Aorta (tissue), 5 donors: ENCODE data around the gene TRAPPC2B. TPM values are rescaled to one million over a fixed set of nuclear protein-coding genes. Genes with fewer than 3 reads are reported as not detected.

ENCODE experiments used
- ATAC-seq: fragments of 200-7000 bp; cut with Tn5 transposase; one replicate; pipeline ENCODE4 v1.9.1; 2022; ENCODE audit warnings: moderate library complexity; ENCODE audit not compliant: low FRiP score
- DNase-seq, 2 donors: peaks; one replicate each; pipeline ENCODE4 v3.0.0-alpha.2; 2020
- H3K27ac ChIP-seq, 2 donors: one replicate each; pipeline ENCODE4 v1.5.1; 2013; ENCODE audit warnings: low read length in 2 of 2, mild to moderate bottlenecking in 2 of 2, moderate library complexity in 2 of 2, control low read depth in 1 of 2, inconsistent platforms in 1 of 2, low read depth in 1 of 2
- H3K27me3 ChIP-seq, 2 donors: one replicate each; pipeline ENCODE4 v1.6.1; 2013; ENCODE audit warnings: control low read depth in 1 of 2, low read length in 1 of 2, mild to moderate bottlenecking in 1 of 2, moderate library complexity in 1 of 2; ENCODE audit not compliant: insufficient read depth in 2 of 2, control insufficient read depth in 1 of 2
- H3K36me3 ChIP-seq, 2 donors: one replicate each; pipeline ENCODE4 v1.6.1; 2013; ENCODE audit warnings: control low read depth in 1 of 2, low read length in 1 of 2, mild to moderate bottlenecking in 1 of 2; ENCODE audit not compliant: insufficient read depth in 2 of 2, control insufficient read depth in 1 of 2
- H3K4me1 ChIP-seq, 2 donors: one replicate each; pipeline ENCODE4 v1.6.1; 2013; ENCODE audit warnings: low read length in 2 of 2, control low read depth in 1 of 2, mild to moderate bottlenecking in 1 of 2, moderate library complexity in 1 of 2; ENCODE audit not compliant: insufficient read depth in 2 of 2, control insufficient read depth in 1 of 2
- H3K4me3 ChIP-seq, 2 donors: one replicate each; pipeline ENCODE4 v1.5.1; 2013; ENCODE audit warnings: low read length in 2 of 2, control low read depth in 1 of 2, mild to moderate bottlenecking in 1 of 2
- H3K9me3 ChIP-seq: one replicate; pipeline ENCODE4 v1.6.1; 2013; ENCODE audit warnings: mild to moderate bottlenecking, low read length; ENCODE audit not compliant: control insufficient read depth
- WGBS, 2 donors: extraction: QIAGEN DNeasy Blood & Tissue Kit; methylation state at CpG; one replicate each; pipeline ENCODE4 v1.1.7; 2013; 5-methylcytosine and 5-hydroxymethylcytosine counted together
- intact Hi-C, 2 donors: fragments of 100-400 bp; cut with DNase I; formaldehyde crosslinking; loops; one replicate each; pipeline versions ENCODE4 v1.14.2 to v1.15.0; 2022
- polyA plus RNA-seq, 2 donors: library from polyadenylated mRNA; stranded (reverse); fragments of 200-250 nt; gene quantifications; one replicate each; pipeline ENCODE4 v1.2.3, GENCODE V29; 2013
- total RNA-seq, 2 donors: library from RNA; stranded (reverse); fragmentation: NEBNext Ultra II Directional; extraction: Animal tissue kit (Norgen Biotek cat#: 25700); gene quantifications; one replicate each; pipeline ENCODE4 v1.2.1, GENCODE V29; 2021
- donor health status: healthy with polysubstance abuse.
- donor health status: Bipolar disorder and iron deficiency.
- donor health status: DM: no; HTN: no; CAD: no.
- donor health status: DM: no; HTN: no; CAD: no.
- donor health status: DM: yes; HTN: yes; CAD: no.

The TRAPPC2B gene
- total and polyA plus RNA-seq, 4 donors = 8.3 to 28.2 (median 15.6) TPM

DNA sequence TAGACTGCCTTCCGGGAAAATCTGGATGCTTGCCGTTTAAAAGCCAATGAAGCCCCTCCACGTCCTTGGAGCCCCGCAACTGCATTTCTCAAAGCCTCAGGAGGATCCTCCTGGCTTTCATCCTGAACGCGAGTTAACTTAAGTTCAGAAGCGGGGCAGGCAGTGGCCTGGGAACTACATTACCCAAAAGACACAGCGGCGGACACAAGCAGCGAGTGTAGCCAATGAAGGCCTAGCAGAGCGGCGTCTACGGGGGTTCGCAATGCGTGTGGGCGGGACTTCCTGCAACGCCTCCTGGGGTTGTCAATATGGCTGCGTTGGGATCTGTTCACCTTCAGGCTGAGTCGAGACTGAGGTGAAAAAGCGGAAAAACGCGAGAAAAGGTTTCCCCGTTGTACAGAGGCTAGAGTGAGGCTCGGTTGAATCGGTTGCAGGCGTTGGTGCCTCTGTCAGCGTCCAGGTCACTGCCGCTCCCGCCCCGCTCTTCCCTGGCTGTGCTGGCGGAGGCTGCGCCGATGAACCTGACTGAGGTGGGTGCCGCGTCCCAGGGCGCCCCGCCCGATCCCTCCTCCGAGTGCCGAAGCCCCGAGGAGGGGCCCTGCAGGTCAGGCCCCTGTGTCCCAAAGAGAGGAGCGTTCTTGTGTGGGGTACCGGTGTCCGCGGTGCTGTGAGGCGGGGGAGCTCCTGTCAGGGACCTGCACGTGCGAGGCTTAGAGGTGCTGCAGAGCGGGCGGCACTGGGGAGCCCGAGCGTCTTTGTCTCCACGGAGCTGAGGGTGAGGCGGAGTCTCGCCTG, 47.7 kb downstream of the TRAPPC2B start, which contains the start of gene ZNF17:
TSS of gene ZNF17 (plus strand) at position 285 of the 795 bp plus-strand sequence. CDS start 2,455 bp downstream, outside the sequence.
- Histone ChIP-seq H3K27ac (peak within 1 kb of the TSS in 1 of 2 donors; percentile 21), H3K36me3 (peaks cover 8 to 10% of the 10 kb centered on the region in 2 donors), H3K4me1 (no peaks in the 10 kb centered on the region), H3K4me3 (peak within 1 kb of the TSS; percentile 77 to 82), H3K9me3 (peaks cover 13% of the 10 kb centered on the region), H3K27me3 (no peaks in the 10 kb centered on the region)
- intact Hi-C loops = loop anchor here in 1 of 2 donors (2.0 kb wide), 1 partner anchor 20 kb away; no protein-coding TSS in a partner anchor
- ATAC-seq = peak; percentile 100
- peak; percentile 97 to 98 for DNase-seq
- 0% methylated on average over 55 of the region's 55 CpGs for WGBS, 2 donors

Other genes starting within 250 kb of the TRAPPC2B start
- not detected for gene USP29, start 243.6 kb upstream of the TRAPPC2B start, total RNA-seq
- gene USP29, start 243.6 kb upstream of the TRAPPC2B start, polyA plus RNA-seq = not detected
- gene ZIM3, start 218.3 kb upstream of the TRAPPC2B start, total RNA-seq = not detected
- not detected for gene ZIM3, start 218.3 kb upstream of the TRAPPC2B start, polyA plus RNA-seq
- under 1 TPM in 1 of 2 donors, not detected in 1; 0.36 TPM for gene DUXA, start 196.1 kb upstream of the TRAPPC2B start, total RNA-seq
- not detected for gene DUXA, start 196.1 kb upstream of the TRAPPC2B start, polyA plus RNA-seq
- 10 to 100 TPM; 44.4 to 48.8 TPM for gene ZNF264, start 172.1 kb upstream of the TRAPPC2B start, total RNA-seq
- 1 to 10 TPM; 1.6 to 6.6 TPM for gene ZNF264, start 172.1 kb upstream of the TRAPPC2B start, polyA plus RNA-seq
- gene AURKC, start 132.5 kb upstream of the TRAPPC2B start, total RNA-seq = 1 to 10 TPM; 1.3 to 3.5 TPM
- gene AURKC, start 132.5 kb upstream of the TRAPPC2B start, polyA plus RNA-seq = 1 to 10 TPM in 1 of 2 donors, under 1 TPM in 1; 0.63 to 2.9 TPM
- 10 to 100 TPM; 19.0 to 19.8 TPM for gene ZNF805, start 122.9 kb upstream of the TRAPPC2B start, total RNA-seq
- gene ZNF805, start 122.9 kb upstream of the TRAPPC2B start, polyA plus RNA-seq = under 1 TPM; 0.38 to 0.41 TPM
- 10 to 100 TPM; 65.8 to 75.3 TPM for gene ZNF460, start 83.1 kb upstream of the TRAPPC2B start, total RNA-seq
- 1 to 10 TPM; 1.4 to 3.9 TPM for gene ZNF460, start 83.1 kb upstream of the TRAPPC2B start, polyA plus RNA-seq
- 1 to 10 TPM; 8.2 to 8.9 TPM for gene ZNF543, start 43.1 kb upstream of the TRAPPC2B start, total RNA-seq
- 1 to 10 TPM in 1 of 2 donors, under 1 TPM in 1; 0.38 to 1.7 TPM for gene ZNF543, start 43.1 kb upstream of the TRAPPC2B start, polyA plus RNA-seq
- 10 to 100 TPM in 1 of 2 donors, 1 to 10 TPM in 1; 9.7 to 11.0 TPM for gene ZNF304, start 12.3 kb upstream of the TRAPPC2B start, total RNA-seq
- gene ZNF304, start 12.3 kb upstream of the TRAPPC2B start, polyA plus RNA-seq = 1 to 10 TPM; 1.8 to 4.5 TPM
- gene ZNF547, start within 50 bp of the TRAPPC2B start, total RNA-seq = 1 to 10 TPM; 2.6 to 2.7 TPM
- 1 to 10 TPM; 1.8 to 2.6 TPM for gene ZNF547, start within 50 bp of the TRAPPC2B start, polyA plus RNA-seq
- gene ZNF548, start 26.3 kb downstream of the TRAPPC2B start, total RNA-seq = 10 to 100 TPM; 23.4 to 29.0 TPM
- gene ZNF548, start 26.3 kb downstream of the TRAPPC2B start, polyA plus RNA-seq = 1 to 10 TPM; 2.3 to 7.1 TPM
- gene ZNF17, start 47.6 kb downstream of the TRAPPC2B start, total RNA-seq = 10 to 100 TPM; 15.2 to 15.8 TPM
- gene ZNF17, start 47.6 kb downstream of the TRAPPC2B start, polyA plus RNA-seq = 1 to 10 TPM; 2.1 to 3.7 TPM
- 1 to 10 TPM; 6.1 to 7.6 TPM for gene ZNF749, start 71.8 kb downstream of the TRAPPC2B start, total RNA-seq
- gene ZNF749, start 71.8 kb downstream of the TRAPPC2B start, polyA plus RNA-seq = 1 to 10 TPM; 2.1 to 4.0 TPM
- 1 to 10 TPM in 1 of 2 donors, under 1 TPM in 1; 0.62 to 1.1 TPM for gene VN1R1, start 93.6 kb downstream of the TRAPPC2B start, total RNA-seq
- gene VN1R1, start 93.6 kb downstream of the TRAPPC2B start, polyA plus RNA-seq = under 1 TPM in 1 of 2 donors, not detected in 1; 0.77 TPM
- gene ZNF772, start 114.0 kb downstream of the TRAPPC2B start, total RNA-seq = 1 to 10 TPM; 6.7 to 9.1 TPM
- 1 to 10 TPM in 1 of 2 donors, under 1 TPM in 1; 0.88 to 1.8 TPM for gene ZNF772, start 114.0 kb downstream of the TRAPPC2B start, polyA plus RNA-seq
- gene ZNF419, start 124.2 kb downstream of the TRAPPC2B start, total RNA-seq = 10 to 100 TPM in 1 of 2 donors, 1 to 10 TPM in 1; 6.1 to 12.8 TPM
- 1 to 10 TPM; 5.6 to 7.0 TPM for gene ZNF419, start 124.2 kb downstream of the TRAPPC2B start, polyA plus RNA-seq
- gene ZNF773, start 136.4 kb downstream of the TRAPPC2B start, total RNA-seq = 1 to 10 TPM; 6.3 to 9.6 TPM
- gene ZNF773, start 136.4 kb downstream of the TRAPPC2B start, polyA plus RNA-seq = 1 to 10 TPM; 2.1 to 5.4 TPM
- gene ZNF549, start 163.8 kb downstream of the TRAPPC2B start, total RNA-seq = 1 to 10 TPM; 6.2 to 7.6 TPM
- gene ZNF549, start 163.8 kb downstream of the TRAPPC2B start, polyA plus RNA-seq = 1 to 10 TPM; 1.1 to 3.8 TPM
- gene ZNF550, start 196.3 kb downstream of the TRAPPC2B start, total RNA-seq = 1 to 10 TPM; 4.9 to 8.9 TPM
- gene ZNF550, start 196.3 kb downstream of the TRAPPC2B start, polyA plus RNA-seq = 1 to 10 TPM; 2.4 to 3.3 TPM
- 1 to 10 TPM; 4.0 to 6.1 TPM for gene ZNF416, start 215.4 kb downstream of the TRAPPC2B start, total RNA-seq
- gene ZNF416, start 215.4 kb downstream of the TRAPPC2B start, polyA plus RNA-seq = 1 to 10 TPM; 1.5 to 2.5 TPM
- 1 to 10 TPM; 3.5 to 6.3 TPM for gene ZIK1, start 220.6 kb downstream of the TRAPPC2B start, total RNA-seq
- gene ZIK1, start 220.6 kb downstream of the TRAPPC2B start, polyA plus RNA-seq = 1 to 10 TPM in 1 of 2 donors, not detected in 1; 2.4 TPM
- gene ZNF530, start 236.3 kb downstream of the TRAPPC2B start, total RNA-seq = 1 to 10 TPM; 2.3 to 2.5 TPM
- 1 to 10 TPM in 1 of 2 donors, not detected in 1; 1.6 TPM for gene ZNF530, start 236.3 kb downstream of the TRAPPC2B start, polyA plus RNA-seq